ENCODE results near the gene LSM2. TPM values are rescaled to one million over a fixed set of nuclear protein-coding genes. Genes with fewer than 3 reads are reported as not detected.

The LSM2 gene
- total and polyA plus RNA-seq, 9 of the 15 experiments (the other 6 are each of a cell fraction or from before 2014, with no cell fraction given), result 154 to 407 (median 223) TPM

GRCh38 chr6:31794294-31794865, 12.4 kb downstream of the LSM2 start (continued):
- TF ChIP-seq AFF1 (IDR thresholded peaks at IDR 0.05; ENCODE audit: low read depth in 1 of 2, partially characterized antibody in 2 of 2) (peak in 1 of 2 experiments; percentile 42), HNRNPLL (IDR thresholded peaks at IDR 0.05; ENCODE audit: low read depth, low read length, poor library complexity, severe bottlenecking) (no peak), ZNF592 (IDR thresholded peaks at IDR 0.05) (peak; percentile 61; the same call in 1 of the 2 replicates), SREBF2 (CRISPR knock-in tag; IDR thresholded peaks at IDR 0.05) (no peak), MBD1 (CRISPR knock-in tag; IDR thresholded peaks at IDR 0.05) (no peak), CREB3L1 (IDR thresholded peaks at IDR 0.05; ENCODE audit: borderline replicate concordance, low read depth) (peak; percentile 54; the same call in 1 of the 2 replicates), SNRNP70 (optimal IDR thresholded peaks at IDR 0.05; ENCODE audit: low read depth, low read length) (no peak), BCOR (IDR thresholded peaks at IDR 0.05) (peak; percentile 10; the same call in 1 of the 2 replicates), IRF9 (tag; IDR thresholded peaks at IDR 0.05) (no peak), CBFA2T2 (conservative IDR thresholded peaks at IDR 0.05) (peak; percentile 25; the same call in 1 of the 2 replicates), MTA3 (IDR thresholded peaks at IDR 0.05; ENCODE audit: borderline replicate concordance) (peak; percentile 35; the same call in 1 of the 2 replicates), HDAC1 (IDR thresholded peaks at IDR 0.05) (peak in 1 of 2 experiments; percentile 71; a peak in 2 of 4 replicates), TAF7 (tag; IDR thresholded peaks at IDR 0.05) (peak; percentile 40), BHLHE40 (IDR thresholded peaks at IDR 0.05; ENCODE audit: low read length) (0 out of 2 replicates have a peak, but pooled peaks have one; percentile 28), ZBED1 (IDR thresholded peaks at IDR 0.05) (no peak)
